ENCODE data around the gene DNMBP.

DNA sequence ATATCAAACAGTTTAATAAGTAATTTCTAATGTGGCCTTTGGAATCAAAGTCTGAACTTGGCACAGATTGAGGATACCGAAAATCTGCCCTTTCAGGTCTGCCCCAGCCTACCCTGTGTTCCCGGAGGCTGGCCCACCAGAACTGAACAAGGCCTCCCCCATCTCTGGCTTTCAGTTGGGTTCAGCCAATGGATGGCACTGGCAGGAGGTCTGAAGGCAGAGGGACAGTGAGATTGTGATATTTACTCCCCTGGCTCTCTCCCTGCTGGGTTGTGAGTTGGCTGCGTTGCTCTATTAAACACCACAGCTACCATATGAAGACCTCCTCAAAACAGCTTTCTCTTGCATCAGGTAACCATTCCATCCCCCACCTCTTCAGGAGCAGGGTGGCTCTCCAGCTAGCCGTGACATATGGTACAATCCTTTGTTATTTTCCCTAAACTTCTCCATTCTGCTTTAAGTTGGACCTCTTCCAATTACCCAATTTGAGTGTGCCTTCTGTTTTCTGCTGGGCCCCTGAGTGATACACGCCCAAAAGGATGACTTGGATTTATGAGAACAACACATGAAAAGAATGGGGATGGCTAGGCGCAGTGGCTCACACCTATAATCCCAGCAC, 28.1 kb downstream of the DNMBP start:
- TF ChIP-seq CTCF (IDR thresholded peaks at IDR 0.05) (no peak), POLR2A (IDR thresholded peaks at IDR 0.05) (no peak)

Measured in thyroid gland (tissue), 4 donors.